Activated gamma-delta T cell (primary cell): Measurements from ENCODE around the gene TMCC1.
"Not testable (repeated sequence)": the region's sequence is repeated elsewhere in the genome, so short reads cannot be mapped to it uniquely, and the experiment has no call there.

Source experiments
- DNase-seq: peaks from one replicate; lab custom pipeline; 2025; lab: John Stamatoyannopoulos, UW

TMCC1 gene

DNA sequence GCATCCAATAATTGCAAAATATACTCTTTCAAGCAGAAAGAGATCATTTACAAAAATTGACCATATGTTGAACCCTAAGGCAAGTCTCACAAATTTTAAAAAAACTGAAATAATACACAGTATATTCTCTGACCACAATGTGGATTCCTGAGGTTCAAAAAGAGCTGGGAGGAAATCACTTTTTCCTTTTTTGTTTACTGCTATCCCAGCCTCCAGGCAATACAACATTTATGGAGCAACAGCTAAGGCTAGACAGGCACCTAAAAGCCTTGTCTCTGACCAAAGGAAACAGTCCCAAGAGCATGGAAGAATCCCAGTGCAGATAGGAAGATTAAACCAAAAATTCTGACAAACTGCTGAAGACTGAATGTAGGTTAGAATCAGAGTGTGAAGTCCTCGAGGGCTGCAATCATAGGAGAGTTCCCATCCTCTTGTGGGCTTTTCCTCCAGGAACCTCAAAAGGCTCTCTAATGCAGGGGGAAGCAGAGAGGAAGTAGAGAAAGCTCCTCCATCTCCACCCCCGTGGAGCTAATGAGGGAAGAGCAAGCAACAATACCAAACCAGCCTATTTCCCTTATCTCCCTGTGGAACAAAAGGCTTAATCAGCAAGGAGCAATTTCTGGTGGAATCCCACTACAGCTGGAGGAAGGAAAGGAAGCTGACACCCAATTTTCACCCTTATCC lies 57.0 kb downstream of the TMCC1 start:
- no peak for DNase-seq

DNA sequence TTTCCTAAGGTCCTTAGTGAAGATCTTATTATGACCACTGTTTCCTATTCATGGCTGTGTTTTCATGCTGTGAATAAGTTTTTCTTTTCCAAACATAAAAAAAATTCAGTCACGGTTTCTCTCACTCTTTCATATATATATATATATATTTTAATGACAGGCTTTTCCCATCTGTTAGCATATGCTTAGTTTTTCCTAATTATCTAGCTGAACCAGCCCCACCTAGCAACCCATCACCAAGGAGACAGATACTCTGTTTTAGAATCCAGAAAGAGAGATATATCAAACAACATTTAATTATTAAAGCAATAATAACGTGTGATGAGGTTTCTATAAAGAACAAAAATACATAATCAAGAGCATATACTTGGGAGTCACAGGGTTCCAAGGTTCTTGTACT lies 58.3 kb downstream of the TMCC1 start:
- DNase-seq = no peak

DNA sequence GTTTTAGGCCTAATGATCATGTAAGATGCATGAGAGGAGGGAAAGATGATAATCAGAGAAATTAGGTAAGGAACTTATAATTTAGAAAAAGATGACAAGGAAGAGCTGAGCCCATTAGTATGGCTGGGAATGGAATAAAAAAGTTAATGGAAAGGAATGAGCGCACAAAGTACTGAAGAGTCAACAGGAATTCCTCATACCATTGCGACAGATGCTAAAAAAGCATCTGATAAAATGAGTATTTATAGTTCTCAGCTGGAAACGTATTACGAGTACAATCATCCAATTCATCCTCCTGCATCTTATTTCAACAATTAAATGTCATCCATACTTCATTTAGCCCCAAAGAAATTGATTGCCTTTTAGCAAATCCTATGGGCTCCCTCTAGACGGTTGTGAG lies 58.9 kb downstream of the TMCC1 start:
- DNase-seq = no peak

DNA sequence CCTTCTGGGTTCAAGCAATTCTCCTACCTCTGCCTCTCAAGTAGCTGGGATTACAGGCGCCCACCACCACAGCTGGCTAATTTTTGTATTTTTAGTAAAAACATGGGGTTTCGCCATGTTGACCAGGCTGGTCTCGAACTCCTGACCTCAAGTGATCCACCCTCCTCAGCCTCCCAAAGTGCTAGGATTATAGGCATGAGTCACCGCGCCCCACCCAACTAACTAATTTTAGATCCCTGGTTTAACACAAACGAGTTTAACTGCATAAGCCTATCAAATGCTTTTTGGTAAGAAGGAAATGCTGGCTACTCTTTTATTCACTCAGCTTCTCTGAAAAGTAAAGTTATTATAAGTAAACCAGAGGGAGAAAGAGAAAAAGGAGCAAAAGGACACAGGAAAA lies 61.6 kb downstream of the TMCC1 start:
- not testable (repeated sequence) for DNase-seq

DNA sequence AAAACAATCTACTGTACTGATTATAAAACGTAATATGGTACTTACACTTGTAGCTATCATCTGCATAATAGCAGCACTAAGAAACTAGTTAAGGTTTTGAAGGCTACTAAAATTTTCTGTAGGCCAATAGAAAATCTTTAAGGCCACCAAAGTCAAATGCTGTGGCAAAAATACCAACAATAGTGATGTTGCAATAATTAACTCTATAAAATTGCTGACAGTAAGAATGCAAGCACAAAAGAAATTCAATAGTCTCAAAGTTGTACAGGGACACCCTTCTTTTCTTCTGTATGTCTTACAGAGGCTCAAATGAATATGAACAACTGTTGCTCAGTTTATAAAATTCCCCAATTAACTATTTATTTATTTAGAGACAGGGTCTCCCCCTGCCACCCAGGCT lies 62.0 kb downstream of the TMCC1 start:
- DNase-seq = no peak

DNA sequence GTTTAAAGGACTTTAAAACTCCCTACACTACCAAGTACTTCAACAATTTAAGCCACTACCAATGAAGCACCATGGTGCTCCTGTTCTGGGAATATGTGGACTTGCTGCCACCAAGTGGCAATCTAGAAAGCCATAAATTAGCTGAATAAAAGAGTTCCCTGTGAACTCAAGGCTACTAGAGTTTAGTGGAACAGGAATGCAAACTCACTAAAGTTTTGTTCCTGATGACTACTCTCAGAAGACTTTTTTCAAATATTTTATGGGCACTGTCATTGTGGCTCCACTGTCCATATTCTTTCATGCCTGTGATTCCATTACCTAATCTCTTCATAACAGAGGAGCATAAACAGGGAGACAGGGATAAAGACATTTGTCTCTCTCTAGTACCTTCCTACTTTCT lies 63.9 kb downstream of the TMCC1 start:
- no peak for DNase-seq

DNA sequence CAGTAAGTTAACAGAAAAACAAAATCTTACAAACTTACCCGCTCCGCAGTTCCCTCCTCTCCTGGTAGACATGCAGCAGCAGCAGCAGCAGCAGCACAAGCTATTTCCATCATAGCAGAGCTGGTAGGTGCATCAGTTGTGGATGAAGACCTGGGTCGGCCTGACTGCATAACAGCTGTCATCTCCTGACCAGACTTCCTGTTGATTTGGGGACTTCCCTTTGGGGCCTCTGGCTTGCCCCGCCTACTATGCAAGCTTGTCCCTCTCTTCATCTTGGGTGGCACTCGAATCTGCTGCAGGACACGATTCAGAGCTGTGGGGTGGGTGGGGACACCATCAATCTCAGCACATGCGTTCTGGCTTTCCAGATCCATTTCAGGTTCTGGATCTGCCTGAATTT lies 65.7 kb downstream of the TMCC1 start:
- no peak for DNase-seq

DNA sequence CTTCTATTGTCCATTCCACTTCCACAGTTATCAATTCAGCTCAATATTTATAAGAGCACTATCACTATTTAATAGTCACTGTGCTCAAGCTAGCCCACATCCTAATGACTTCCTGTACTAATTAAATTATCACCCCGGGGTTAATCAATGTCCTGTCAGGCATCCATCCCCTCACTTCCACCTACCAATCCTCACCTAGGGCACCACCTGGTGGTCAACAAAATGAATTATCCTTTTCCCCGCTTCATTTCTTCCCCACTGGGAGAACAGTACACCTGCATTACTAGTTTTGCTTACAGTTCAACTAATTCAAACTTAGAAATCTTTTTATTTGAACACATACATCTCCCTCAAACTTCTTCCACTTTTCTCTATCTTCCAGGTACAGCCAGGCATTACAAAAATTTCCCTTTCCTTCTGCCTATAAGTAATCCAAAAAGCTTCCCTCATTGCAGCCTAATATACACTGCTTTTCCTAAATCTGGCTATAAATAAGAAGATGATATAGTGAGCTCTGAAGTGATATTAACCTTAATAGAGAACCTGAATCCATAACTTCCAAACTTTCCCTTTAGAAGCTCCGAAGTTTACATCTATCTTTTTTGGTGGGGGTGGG lies 68.5 kb downstream of the TMCC1 start:
- DNase-seq = no peak

DNA sequence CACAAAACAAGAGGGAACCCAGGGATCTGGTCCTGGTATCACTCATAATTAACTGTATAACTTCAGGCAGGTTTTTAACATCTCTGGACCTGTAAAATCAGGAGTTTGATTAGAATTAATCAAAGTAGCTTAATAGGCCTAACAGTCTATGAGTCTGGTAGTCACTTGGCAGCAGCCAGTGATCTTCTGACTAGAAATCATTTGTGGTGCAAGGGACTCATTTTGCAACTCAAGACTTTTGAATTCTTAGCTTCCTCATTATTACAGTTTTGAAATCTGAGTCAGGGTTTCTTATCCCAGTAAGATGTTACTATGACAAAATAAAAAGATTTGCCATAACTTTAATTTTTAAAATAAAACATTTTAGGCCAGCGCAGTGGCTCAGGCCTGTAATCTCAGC lies 70.8 kb downstream of the TMCC1 start:
- no peak for DNase-seq

DNA sequence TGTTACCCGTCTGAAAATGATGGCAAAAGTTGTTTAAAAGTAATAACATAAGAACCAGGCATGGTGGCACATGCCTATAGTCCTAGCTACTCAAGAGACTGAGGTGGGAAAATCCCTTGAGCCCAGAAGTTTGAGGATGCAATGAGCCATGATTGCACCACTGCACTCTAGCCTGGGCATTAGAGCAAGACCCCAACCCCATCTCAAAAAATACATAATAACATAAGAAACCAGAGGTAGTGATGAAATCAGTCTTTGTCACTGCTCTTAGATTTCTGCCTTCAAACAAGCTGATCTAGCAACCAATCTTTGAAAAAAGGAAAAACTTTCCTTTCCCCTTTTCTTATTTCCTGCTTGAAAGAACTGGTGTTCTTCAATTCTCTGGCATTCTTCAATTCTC lies 71.3 kb downstream of the TMCC1 start:
- DNase-seq = no peak

DNA sequence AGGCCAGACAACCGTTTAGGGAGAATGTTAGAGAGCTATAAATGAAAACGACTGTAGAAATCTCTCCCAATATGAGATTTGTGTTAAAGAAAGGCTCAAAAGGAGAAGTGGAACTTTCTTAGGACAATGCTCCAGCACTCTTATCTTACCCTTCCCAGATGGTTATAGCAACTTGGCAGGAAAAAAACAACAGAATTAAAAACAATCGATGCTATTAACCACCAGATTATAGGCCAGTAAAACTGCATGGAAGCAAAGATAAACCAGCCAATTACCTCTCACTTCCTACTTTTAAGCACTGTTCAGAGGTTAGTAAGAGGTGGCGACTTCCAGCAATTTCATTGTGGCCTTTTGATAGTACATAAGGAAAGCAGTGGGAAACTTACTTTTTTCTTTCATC lies 72.9 kb downstream of the TMCC1 start:
- no peak for DNase-seq

DNA sequence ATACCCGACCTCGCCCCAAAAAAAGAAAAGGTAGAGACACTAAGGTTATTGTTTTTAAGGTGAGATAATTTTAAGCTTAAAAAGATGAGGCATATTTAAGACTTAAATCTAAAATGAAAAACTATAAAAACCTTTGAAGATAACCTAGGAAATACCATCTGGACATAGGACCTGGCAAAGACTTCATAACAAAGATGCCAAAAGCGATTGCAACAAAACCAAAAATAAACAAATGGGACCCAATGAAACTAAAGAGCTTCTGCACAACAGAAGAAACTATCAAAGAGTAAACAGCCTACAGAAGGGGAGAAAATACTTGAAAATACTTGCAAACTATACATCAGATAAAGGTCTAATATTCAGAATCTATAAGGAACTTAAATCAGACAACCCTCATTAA lies 80.9 kb downstream of the TMCC1 start:
- no peak for DNase-seq

DNA sequence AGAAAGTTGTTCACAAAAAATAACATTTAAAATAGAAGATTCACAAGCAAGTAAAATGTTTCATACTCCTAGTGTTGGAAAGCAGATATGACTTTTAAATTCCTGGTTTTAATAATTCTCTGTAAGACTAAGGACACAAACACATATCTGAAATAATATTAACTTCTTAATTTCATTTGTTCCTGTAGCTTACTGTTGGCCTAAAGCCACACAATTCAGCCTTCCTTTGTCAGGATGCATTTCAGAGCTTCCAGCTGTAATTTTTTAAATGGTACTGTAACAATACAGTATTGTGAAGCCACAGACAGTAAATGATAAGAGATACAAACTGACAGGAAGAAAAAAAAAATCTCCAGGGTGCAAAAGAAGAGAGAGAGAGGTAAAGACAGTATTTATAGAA lies 84.2 kb downstream of the TMCC1 start:
- DNase-seq = no peak

DNA sequence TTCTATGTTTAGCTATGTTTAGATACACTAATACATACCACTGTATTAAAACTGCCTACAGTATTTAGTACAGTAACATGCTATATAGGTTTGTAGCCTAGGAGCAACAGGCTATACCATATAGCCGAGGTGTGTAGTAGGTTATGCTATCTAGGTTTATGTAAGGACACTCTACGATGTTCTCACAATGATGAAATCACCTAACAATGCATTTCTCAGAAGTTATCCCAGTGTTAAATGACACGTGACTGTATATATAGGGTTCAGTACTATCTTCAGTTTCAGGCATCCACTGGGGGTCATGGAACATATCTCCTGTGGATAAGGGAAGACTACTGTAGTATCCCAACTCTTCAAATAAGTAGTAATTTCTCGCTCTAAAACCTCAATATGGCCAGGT lies 97.4 kb downstream of the TMCC1 start:
- no peak for DNase-seq

DNA sequence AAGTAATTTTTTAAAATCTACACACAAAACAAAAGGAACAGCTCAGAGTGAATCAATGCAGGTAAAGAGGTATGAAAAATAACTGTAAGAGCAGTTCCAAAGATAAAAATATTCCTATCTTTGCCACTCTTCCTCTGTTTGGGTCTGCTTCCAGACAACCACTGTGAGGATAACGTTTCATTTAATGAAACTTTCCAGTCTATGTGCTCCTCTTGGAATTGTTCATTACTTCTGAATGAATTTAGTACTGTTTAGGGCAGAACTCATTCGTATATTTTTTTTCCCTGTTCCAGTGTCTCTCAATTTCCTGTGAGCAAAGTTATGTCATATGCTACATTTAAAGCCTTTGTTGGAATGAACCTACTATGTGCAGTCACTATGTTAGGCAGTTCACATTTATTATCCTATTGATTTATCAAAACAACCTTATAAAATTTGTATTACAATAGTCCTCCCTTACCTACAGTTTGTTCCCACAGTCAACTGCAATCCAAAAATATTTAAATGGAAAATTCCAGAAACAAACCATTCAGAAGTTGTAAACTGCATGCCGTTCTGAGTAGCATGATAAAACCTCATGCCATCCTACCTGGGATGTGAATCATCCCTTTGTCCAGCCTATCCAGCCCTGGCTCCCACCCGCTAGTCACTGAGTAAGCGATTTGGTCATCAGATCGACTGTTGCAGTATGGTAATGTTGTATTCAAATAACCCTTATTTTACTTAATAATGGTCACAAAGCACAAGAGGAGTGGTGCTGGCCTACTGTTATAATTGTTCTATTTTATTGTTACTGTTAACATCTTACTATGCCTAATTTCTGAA lies 98.1 kb downstream of the TMCC1 start:
- no peak for DNase-seq

DNA sequence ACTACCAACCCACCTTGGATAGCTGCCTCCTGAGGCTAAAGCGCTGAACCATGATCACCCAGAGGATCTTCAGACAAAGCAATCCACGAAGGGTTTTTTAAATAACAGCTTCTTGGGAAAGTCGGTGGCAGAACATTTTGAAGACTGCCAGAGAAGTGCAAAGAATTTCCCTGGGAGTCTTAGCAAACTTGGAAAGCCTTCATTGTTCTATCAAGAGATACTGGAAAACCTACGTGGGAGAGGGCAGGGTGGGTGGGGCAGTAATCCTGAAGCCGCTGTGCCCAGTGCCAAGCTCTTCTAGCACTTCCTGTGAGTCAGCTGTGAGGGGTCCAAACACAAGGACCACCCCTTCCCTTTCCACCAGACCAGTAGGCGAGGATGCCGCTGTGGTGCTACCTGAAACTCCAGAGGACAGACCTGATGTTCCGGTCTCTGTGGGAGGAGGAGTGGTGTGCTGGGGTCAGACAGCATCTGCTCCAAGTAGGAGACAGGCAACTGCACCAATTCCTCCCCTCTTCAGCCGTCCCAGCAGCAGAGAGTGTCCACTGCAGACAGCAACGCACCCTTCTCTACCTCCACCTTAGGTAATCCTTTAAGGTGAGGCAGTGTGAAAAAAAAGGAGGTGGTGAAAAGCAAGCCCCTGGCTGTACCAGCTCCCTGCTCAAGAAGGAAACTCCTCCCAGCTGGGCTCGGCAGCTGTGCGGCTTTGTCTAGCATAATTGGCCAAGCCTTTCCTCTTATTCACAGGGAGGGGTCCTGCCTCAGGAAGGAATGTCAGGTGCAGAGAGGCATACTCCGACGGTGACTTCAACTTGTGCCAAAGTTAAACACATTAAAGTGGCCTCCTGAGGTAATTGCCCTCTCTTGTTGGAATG lies 99.0 kb downstream of the TMCC1 start:
- DNase-seq = no peak

DNA sequence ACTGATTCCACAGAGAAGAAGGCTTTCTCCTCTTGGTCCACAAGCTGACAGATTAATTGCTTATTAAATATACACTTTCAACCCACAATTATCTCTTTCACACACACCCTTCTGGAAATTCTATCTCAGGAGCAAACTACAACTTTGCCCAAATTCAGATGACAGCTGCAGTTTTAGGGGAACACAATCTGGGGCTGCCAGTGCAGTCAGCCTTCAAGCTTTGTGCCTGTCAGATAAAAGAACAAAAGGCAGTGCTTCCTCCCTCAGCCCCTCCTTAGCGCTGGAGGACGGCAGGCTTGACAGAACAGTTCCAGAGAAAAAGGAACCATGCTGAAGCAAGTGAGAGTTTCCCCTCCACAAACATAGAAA lies 99.6 kb downstream of the TMCC1 start:
- DNase-seq = no peak

DNA sequence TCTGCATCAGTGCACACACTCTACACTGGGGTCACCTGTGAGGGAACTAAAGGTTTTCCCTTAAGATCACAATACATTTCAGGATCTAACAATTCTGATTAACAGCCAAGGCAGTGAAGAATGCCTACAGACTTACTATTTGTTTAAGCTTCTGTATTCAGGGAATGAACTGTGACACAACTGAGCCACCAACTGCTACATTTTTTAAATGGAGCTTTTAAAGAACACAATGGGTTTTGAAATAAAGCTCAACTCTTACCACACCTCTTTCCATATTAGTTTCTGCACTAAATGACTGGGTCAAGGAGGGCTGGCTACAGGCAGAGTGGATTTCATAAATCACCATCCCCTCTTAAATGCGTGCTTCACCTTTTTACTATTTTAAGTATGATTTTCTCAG lies 100.2 kb downstream of the TMCC1 start:
- no peak for DNase-seq

DNA sequence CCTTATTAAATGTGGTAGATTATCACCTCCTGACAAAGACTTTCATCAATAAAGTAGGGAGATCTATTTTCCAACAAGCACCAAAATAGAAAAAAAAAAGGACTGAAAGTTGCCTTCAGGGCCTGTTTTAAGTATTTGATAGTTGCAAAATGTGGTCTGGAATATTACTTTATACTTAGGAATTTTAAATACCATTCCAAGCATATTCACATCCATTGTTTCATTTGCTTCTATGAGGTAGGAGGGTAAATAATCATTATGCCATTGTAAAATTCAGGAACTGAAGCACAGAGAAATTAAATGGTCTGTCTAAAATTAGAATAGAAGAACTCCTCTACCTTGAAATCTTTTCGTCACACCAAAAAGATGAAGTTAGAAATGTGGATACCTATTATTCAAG lies 110.0 kb downstream of the TMCC1 start:
- DNase-seq = no peak

DNA sequence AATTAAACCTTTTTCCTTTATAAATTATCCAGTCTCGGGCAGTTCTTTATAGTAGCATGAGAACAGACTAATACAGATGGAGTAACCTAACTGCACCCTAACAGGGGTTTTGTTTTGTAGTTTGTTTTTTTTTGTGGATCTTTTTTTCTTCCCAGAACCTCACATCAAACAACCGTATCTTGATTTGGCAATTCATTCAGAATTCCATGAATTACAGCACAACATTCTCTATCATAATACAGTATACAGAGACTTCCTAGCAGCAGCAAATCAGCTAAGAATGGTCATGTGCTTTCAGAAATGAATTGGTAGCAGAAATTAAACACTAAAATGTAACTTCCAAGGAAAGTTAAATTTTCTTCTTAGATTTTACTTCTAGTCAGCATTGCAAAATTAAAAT lies 114.6 kb downstream of the TMCC1 start:
- no peak for DNase-seq

DNA sequence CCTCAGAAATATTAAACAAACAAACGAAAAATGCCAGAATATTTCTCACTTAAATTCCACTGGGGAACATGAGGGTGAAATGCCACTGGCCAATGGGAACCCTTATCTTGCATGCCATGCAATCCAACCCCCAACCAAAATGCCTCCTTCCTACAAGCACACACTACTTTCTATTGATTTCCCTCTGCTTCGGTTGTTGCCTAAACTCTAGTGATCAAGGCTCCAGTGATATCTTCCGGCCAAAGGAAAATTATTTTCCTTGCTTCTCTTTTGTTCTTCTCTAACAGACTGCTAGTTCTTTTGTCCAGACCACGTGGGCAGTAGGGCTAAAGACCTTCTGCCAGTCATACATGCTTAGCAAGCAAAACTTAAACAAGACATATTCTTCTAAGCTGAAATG lies 115.7 kb downstream of the TMCC1 start:
- no peak for DNase-seq

DNA sequence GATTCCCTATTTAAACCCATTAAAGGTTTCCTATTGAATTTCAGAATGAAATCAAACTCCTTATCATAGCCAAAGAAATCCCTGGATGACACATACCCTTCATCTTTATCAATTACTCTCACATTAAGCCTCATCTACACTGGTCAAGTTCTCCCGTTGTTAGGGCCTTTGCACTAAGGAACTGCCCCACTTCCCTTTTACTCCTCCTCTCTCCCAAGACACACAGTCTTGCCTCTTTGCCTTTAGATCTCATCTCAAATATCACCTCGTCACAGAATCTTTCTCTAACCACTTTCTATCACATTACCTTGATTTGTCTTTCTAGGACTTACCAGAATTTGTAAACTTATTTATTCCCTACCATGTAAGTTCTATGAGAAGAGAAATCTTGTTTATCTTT lies 117.6 kb downstream of the TMCC1 start:
- no peak for DNase-seq
